ENCODE measurements around the gene SSPN.

Gene SSPN

GRCh38 chr12:26268841-26269561, 73.6 kb downstream of the SSPN start:
- no peak for DNase-seq

GRCh38 chr12:26269562-26270284, 74.3 kb downstream of the SSPN start:
- no peak for DNase-seq

GRCh38 chr12:26271024-26271423, 75.7 kb downstream of the SSPN start:
- DNase-seq, result no peak

GRCh38 chr12:26271889-26272492, 76.6 kb downstream of the SSPN start:
- no peak for DNase-seq

- DNase-seq, result no peak
Measured at GRCh38 chr12:26272851-26273250, 77.5 kb downstream of the SSPN start.

- no peak for DNase-seq
Measured at GRCh38 chr12:26273811-26274210, 78.4 kb downstream of the SSPN start.

GRCh38 chr12:26274441-26275312, 79.3 kb downstream of the SSPN start:
- DNase-seq, result peak; percentile 34

- no peak for DNase-seq
Measured at GRCh38 chr12:26275313-26276131, 80.1 kb downstream of the SSPN start.

- DNase-seq, result no peak
Measured at GRCh38 chr12:26276709-26277108, 81.3 kb downstream of the SSPN start.

- DNase-seq, result no peak
Measured at GRCh38 chr12:26277506-26278246, 82.3 kb downstream of the SSPN start.

- DNase-seq, result no peak
Measured at GRCh38 chr12:26278266-26278665, 82.9 kb downstream of the SSPN start.

GRCh38 chr12:26278666-26279065, 83.3 kb downstream of the SSPN start:
- no peak for DNase-seq

GRCh38 chr12:26279091-26279490, 83.7 kb downstream of the SSPN start:
- no peak for DNase-seq

GRCh38 chr12:26279908-26280307, 84.5 kb downstream of the SSPN start:
- DNase-seq, result no peak

- no peak for DNase-seq
Measured at GRCh38 chr12:26280869-26281268, 85.5 kb downstream of the SSPN start.

GRCh38 chr12:26281320-26281719, 85.9 kb downstream of the SSPN start:
- no peak for DNase-seq

GRCh38 chr12:26282339-26282940, 87.1 kb downstream of the SSPN start:
- DNase-seq, result no peak

GRCh38 chr12:26283046-26283445, 87.7 kb downstream of the SSPN start:
- no peak for DNase-seq

- DNase-seq, result no peak
Measured at GRCh38 chr12:26283617-26284016, 88.2 kb downstream of the SSPN start.

GRCh38 chr12:26285401-26285800, 90.0 kb downstream of the SSPN start:
- no peak for DNase-seq

- DNase-seq, result no peak
Measured at GRCh38 chr12:26286186-26286585, 90.8 kb downstream of the SSPN start.
